Stimulated activated memory B cell treated with anti-CD40 and anti-IgM and Interleukin-4, amounts not matched to agents 10 μg/mL and 1 μg/mL and 100 μg/mL, for 72 hours (primary cell): ENCODE results near the gene SPATA25.
A peak's percentile ranks its signal among the peaks of the same experiment; 100 is the strongest.

Experiments used
- ATAC-seq: fragments of 150-1000 bp; cut with Tn5 transposase; 2 replicates; pipeline ENCODE4 v1.10.0; 2021
- H3K27ac Mint-ChIP-seq: one replicate; pipeline ENCODE4 v1.8.0; 2022; ENCODE audit warnings: mild to moderate bottlenecking, mixed read lengths
- H3K27me3 Mint-ChIP-seq: one replicate; pipeline ENCODE4 v1.8.0; 2022; ENCODE audit warnings: mixed read lengths
- H3K36me3 Mint-ChIP-seq: one replicate; pipeline ENCODE4 v1.8.0; 2022; ENCODE audit warnings: mixed read lengths
- H3K4me1 Mint-ChIP-seq: one replicate; pipeline ENCODE4 v1.8.0; 2022; ENCODE audit warnings: mixed read lengths
- H3K4me3 Mint-ChIP-seq: one replicate; pipeline ENCODE4 v1.8.0; 2022; ENCODE audit warnings: mild to moderate bottlenecking, moderate library complexity, mixed read lengths
- H3K9me3 Mint-ChIP-seq: one replicate; pipeline ENCODE4 v1.8.0; 2022; ENCODE audit warnings: mixed read lengths

SPATA25 gene

DNA sequence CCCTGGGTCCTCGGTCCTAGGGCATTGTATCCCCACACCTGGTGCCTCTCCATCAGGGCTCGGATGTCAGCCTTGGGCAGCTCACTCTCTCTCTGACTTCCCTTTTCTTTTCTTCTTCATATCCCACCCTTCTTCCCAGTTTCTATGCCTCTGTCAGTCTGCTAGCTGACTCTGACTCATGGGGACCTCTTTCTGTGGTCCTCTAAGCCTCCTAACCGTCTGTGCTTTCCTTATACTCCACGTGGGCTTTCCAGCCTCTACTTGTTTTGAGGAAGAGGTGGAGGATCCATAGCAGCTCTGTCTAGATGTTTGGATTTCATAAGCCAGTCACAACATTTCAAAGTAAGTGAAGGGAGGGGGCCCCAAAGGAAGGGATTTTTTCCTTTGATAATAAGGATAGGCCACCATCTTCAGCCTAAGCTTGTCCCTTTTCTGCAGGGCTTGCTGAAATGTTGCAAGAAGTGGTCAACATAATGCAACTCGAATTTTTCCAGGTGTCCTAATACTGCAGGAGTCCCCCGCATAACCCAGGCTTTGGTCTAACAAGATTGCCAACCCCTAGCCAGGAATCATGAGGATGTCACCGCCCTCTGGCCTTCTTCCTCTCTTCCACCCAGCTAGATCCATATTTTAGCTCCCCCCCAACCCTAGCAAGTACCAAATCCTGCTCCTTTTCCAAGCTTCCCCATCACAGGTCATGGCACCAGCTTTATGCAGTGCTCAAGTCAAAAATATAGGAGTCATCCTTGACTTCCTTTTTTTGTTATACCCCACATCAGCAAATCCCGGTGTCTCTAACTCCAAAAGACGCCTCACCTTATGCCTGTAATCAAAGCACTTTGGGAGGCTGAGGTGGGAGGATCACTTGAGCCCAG, 33.3 kb upstream of the SPATA25 start:
- Mint-ChIP-seq H3K9me3 (no peaks in the 10 kb centered on the region), H3K4me3 (no peak overlapping the region), H3K27ac (no peak overlapping the region), H3K27me3 (peaks cover 43% of the 10 kb centered on the region), H3K36me3 (no peaks in the 10 kb centered on the region), H3K4me1 (no peaks in the 10 kb centered on the region)
- no peak for ATAC-seq

DNA sequence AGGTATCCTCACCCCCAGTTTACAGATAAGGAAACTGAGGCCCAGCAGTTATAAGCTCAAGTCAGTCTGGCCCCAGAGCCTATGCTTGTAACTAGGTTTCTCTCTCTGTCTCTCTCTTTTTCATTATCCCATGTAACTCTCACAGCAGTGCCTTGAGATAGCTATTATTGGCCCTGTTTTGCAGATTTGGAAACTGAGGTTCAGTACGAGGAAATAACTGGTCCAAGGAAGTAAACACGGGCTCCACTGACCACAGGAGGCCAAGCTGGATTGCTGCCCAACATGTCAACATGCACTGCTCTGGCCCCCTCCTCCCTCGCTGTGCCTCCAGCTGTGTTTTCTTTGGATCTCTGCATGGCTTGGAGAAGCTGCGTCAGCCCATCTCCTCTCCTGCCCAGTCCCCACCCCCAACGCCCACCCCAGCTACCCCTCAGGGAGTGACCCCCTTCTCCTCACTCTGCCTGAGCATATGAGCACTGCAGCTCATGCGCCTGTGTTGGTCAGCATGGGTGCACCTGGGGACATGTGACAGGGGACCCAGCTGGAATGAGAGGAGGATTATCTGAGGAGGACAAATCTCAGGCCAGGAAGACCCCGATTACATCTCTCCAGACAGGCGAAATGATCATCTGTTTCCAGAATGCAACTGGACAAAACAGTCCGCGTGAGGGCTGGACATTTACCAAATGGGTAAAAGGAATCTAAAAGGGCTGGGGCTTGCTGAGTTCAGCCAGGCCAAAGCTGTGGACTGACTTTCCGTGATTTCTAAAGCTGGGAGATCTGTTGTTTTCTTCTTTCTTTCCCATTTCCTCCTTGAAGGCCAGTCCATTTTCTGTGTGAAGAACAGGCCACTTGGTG, 32.3 kb upstream of the SPATA25 start:
- Mint-ChIP-seq H3K9me3 (no peaks in the 10 kb centered on the region), H3K4me3 (no peak overlapping the region), H3K36me3 (no peaks in the 10 kb centered on the region), H3K4me1 (peaks cover 1% of the 10 kb centered on the region), H3K27ac (no peak overlapping the region), H3K27me3 (peaks cover 48% of the 10 kb centered on the region)
- no peak for ATAC-seq

DNA sequence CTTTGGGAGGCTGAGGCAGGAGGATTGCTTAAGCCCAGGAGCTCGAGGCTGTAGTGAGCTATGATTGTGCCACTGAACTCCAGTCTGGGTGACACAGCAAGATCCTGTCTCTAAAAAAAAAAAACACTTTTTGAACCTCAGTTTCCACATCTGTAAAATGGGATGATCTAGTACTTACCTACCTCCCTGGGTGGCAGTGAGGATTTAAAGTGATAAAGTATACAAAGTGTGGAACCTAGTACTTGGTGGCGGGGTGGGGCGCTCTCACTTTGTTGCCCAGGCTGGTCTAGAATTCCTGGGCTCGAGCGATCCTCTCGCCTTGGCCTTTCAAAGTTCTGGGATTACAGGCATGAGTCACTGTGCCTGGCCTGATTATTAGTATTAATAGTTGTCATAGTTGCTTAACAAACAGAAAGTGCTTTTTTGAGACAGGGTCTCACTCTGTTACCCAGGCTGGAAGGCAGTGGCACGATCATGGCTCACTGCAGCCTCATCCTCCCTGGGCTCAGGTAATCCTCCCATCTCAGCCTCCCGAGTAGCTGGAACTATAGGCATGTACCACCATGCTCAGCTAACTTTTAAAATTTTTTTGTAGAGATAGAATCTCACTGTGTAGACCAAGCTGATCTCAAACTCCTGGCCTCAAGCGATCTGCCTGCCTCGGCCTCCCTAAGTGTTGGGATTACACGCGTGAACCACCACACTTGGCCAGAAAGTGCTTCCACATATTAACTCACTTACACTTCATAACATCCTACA, 31.5 kb upstream of the SPATA25 start:
- H3K27ac Mint-ChIP-seq: no peak overlapping the region
- no peak overlapping the region for H3K4me3 Mint-ChIP-seq
- no peaks in the 10 kb centered on the region for H3K36me3 Mint-ChIP-seq
- H3K4me1 Mint-ChIP-seq: peaks cover 6% of the 10 kb centered on the region
- ATAC-seq: no peak
- peaks cover 48% of the 10 kb centered on the region for H3K27me3 Mint-ChIP-seq
- no peaks in the 10 kb centered on the region for H3K9me3 Mint-ChIP-seq

DNA sequence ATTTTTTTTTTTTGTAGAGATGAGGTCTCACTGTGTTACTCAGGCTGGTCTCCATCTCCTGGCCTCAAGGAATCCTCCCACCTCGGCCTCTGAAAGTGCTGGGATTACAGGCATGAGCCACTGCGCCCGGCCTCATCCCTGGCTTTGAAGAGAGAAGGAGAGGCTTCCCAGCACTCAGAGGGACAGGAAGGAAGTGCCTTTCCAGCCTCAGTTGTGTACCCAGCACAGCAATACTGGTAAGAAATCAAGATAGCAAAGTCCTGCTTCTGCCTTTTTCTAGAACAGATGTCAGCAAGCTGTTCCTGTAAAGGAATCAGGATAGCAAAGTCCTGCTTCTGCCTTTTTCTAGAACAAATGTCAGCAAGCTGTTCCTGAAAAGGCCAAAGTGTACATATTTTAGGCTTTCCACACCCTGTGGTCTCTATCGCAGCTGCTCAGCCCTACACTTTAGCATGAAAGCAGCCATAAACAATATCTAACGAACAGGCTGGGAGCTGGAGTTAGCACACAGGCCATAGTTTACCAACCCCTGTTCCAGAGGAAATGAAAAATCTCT, 30.8 kb upstream of the SPATA25 start:
- no peak for ATAC-seq
- H3K27me3 Mint-ChIP-seq: peaks cover 48% of the 10 kb centered on the region
- peaks cover 6% of the 10 kb centered on the region for H3K4me1 Mint-ChIP-seq
- no peaks in the 10 kb centered on the region for H3K9me3 Mint-ChIP-seq
- no peak overlapping the region for H3K27ac Mint-ChIP-seq
- no peaks in the 10 kb centered on the region for H3K36me3 Mint-ChIP-seq
- H3K4me3 Mint-ChIP-seq: no peak overlapping the region

DNA sequence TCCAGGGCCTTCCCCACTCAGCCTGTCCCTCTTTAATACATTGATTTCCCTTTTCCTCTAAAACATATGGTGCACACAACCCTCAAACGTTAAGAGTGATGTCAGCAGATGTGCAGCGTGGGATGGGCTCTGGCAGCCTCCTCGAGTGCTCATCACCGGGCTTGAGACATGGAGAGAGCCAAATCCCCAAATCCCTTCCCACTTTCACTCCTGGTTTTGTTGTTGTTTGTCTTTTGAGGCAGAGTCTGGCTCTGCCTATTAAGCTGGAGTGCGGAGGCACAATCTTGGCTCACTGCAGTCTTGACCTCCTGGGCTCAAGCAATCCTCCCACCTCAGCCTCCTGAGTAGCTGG, 30.3 kb upstream of the SPATA25 start:
- ATAC-seq: no peak
- H3K27ac Mint-ChIP-seq: no peak overlapping the region
- no peaks in the 10 kb centered on the region for H3K36me3 Mint-ChIP-seq
- H3K9me3 Mint-ChIP-seq: no peaks in the 10 kb centered on the region
- H3K4me1 Mint-ChIP-seq: peaks cover 6% of the 10 kb centered on the region
- peaks cover 48% of the 10 kb centered on the region for H3K27me3 Mint-ChIP-seq
- H3K4me3 Mint-ChIP-seq: no peak overlapping the region

DNA sequence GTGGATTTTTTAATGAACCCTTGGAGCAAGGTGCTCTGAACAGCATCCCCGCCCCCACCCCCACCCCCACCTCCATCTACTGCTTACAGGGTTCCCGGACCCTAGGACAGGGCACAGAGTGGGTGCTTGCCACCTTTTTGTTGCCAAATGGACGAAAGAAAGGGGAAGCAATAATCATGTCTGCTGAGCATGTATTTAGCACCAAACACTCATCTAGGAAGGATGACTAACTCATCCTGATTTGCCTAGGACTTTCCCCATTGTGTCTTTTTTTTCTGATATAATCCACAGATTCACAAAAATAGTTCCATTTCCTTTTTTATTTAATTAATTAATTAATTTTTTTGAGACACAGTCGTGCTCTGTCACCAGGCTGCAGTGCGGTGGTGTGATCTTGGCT, 25.7 kb upstream of the SPATA25 start:
- ATAC-seq: no peak
- peaks cover 17% of the 10 kb centered on the region for H3K27me3 Mint-ChIP-seq
- H3K36me3 Mint-ChIP-seq: no peaks in the 10 kb centered on the region
- peaks cover 3% of the 10 kb centered on the region for H3K9me3 Mint-ChIP-seq
- peaks cover 34% of the 10 kb centered on the region for H3K4me1 Mint-ChIP-seq
- no peak overlapping the region for H3K27ac Mint-ChIP-seq
- no peak overlapping the region for H3K4me3 Mint-ChIP-seq

DNA sequence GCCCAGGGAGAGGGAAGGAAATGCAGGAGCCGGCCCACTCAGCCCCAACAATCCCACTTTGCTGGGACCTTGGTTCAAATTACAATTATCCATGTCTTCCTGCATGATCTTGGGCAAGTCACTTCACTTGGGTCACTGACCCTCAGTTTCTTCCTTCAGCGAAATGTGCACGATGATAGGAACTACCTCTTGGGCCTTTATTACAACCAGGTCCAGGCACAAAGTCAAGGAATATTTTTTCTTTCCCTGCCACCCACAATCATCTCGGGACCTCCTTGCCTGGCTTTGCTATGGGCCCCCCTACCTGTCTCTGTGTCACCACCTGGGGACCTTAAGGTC, 24.9 kb upstream of the SPATA25 start:
- Mint-ChIP-seq H3K9me3 (peaks cover 3% of the 10 kb centered on the region), H3K36me3 (no peaks in the 10 kb centered on the region), H3K27ac (peak overlapping the region; percentile 61), H3K4me1 (peaks cover 34% of the 10 kb centered on the region), H3K4me3 (peak overlapping the region; percentile 78), H3K27me3 (peaks cover 17% of the 10 kb centered on the region)
- ATAC-seq: no peak

DNA sequence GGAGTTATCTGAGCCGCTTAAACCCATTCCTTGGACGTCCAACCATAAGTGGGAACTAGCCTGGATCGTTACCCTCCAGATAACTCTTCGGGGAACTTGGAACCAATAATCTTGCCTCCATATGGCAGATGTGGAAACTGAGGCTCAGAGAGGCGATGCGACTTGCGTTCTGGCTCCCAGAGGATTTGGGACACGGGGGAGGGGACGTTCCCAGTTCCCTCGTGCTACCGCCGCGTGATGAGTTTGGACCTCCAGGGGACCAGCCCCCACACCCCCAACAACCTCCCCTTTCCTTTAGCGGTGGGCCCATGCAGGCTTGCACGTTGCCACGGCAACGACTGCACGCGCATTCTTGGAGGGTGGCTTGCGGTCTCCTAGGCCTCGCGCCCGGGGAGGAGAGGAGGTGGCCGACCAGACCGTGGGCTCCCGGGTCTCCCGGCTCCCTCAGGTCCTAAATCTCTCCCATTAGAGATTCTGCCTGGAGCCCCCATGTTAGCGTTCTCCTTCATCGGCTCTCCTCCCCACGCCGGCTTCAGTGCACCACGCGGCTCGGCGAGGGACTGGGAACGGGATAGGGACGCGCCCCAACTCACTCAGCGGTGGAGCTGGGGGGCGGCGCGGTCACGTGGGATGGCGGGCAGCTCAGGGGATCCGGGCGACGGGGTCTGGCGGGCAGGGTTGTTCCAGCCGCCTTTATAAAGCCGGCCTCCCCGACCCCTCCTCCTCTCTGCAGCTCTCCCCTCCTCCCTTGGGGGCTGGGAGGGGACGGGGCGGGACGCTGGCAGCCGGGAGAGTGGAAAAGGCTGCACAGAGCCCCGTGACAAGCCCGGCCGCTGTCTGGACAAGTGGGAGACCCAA, 24.3 kb upstream of the SPATA25 start, which contains the start of gene PLTP:
TSS of gene PLTP (minus strand) at position 670 of the 858 bp plus-strand sequence. CDS start 703 bp downstream, outside the sequence.
- Mint-ChIP-seq H3K4me3 (peak within 1 kb of the TSS; percentile 78), H3K36me3 (no peaks in the 10 kb centered on the region), H3K27ac (peak within 1 kb of the TSS; percentile 61), H3K9me3 (peaks cover 3% of the 10 kb centered on the region), H3K4me1 (peaks cover 34% of the 10 kb centered on the region), H3K27me3 (peaks cover 15% of the 10 kb centered on the region)
- ATAC-seq: peak; percentile 27

DNA sequence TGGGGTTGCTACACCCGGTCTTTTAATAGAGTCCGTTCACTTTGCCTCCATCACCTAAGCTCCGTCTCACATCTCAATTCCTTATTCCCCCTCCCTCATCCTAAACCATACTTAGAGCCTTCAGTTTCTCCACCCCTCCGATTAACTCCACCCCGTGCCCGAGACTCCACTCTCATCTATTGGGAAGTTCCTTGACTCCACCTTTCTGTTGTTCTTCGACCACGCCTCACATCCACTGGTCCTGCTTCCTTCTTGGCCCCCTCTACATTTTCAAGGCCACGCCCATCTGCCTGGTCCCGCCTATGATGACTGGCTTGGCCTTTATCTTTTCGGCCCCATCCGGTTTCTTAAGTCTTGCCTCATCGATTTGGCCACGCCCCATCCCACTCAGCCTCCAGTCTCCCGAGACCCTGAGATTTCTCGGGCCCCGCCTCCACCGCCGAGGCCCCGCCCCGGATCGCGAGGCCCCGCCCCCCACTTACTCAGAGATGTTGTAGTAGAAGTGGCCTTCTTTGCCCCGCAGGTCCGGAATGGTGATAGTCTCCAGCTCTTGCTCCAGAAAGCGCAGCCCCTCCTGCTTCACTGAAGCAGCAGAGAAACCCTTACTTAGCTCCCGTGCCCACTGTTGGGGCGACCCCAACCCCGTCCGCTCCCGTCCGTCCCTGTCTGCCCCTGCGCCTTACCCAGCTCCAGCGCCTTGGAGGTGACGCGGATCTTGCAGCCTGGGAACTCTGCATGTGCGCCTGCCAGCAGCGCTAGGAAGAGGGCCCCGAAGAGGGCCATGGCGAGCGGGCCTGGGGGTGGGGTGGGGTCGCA, 23.5 kb upstream of the SPATA25 start:
- Mint-ChIP-seq H3K4me3 (peak overlapping the region; percentile 78), H3K36me3 (no peaks in the 10 kb centered on the region), H3K9me3 (peaks cover 3% of the 10 kb centered on the region), H3K27me3 (peaks cover 6% of the 10 kb centered on the region), H3K4me1 (peaks cover 34% of the 10 kb centered on the region), H3K27ac (peak overlapping the region; percentile 61)
- ATAC-seq: peak; percentile 96

DNA sequence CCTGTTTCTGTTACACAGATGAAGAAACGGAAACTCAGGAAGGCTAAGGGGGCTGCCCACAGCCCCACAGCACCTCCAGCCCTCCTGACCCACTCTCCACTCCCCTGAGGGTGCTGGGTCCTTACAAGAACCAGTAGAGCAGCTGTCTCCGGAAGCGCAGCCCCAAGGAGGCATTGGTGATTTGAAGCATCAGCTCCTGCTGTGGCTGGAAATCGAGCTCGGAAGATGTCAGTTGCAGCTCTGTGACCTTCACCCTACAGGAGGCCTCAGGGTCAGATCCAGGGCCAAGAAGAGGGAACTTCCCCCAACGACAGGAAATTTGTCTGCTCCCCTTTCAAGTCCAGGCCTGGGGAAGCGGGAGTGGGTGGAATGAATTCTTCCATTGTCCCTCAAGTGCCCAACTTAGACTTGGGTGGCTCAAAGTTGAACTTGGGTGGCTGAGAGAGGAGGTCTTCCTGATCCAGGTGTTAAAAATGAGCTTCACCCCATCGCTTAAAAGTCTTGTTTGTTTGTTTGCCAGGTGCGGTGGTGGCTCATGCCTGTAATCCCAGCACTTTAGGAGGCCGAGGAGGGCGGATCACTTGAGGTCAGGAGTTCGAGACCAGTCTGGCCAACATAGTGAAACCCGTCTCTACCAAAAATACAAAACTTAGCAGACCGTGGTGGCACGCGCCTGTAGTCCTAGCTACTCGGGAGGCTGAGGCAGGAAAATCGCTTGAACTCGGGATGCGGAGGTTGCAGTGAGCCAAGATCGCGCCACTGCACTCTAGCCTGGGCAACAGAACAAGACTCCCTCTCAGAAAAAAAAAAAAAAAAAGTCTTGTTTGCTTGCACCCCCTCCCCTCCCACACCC, 22.6 kb upstream of the SPATA25 start:
- Mint-ChIP-seq H3K36me3 (no peaks in the 10 kb centered on the region), H3K4me3 (peak overlapping the region; percentile 78), H3K27me3 (no peaks in the 10 kb centered on the region), H3K4me1 (peaks cover 34% of the 10 kb centered on the region), H3K9me3 (peaks cover 3% of the 10 kb centered on the region), H3K27ac (peak overlapping the region; percentile 61)
- ATAC-seq: no peak

DNA sequence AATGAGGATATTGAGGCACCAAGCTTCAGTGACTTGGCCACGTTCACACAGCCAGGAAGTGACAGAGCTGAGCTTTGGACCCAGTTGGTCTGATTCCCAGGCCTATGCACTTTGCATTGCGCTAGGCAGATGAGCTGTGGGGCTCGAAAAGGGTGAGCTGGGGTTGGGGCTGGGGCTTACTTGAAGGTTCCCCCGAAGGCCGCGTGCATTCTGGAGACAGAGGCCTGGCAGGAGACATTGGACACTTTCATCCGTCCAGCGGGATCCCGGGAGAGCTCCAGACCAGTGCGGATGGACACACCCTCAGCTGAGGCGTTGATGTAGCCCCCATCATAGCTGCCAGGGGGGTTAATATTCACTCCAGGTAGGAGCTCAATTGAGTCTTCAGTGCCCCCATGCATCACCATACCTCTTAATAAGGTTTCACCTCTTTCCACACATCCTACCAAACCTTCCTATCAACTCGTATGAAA, 21.9 kb upstream of the SPATA25 start:
- Mint-ChIP-seq H3K36me3 (no peaks in the 10 kb centered on the region), H3K27ac (no peak overlapping the region), H3K27me3 (no peaks in the 10 kb centered on the region)

DNA sequence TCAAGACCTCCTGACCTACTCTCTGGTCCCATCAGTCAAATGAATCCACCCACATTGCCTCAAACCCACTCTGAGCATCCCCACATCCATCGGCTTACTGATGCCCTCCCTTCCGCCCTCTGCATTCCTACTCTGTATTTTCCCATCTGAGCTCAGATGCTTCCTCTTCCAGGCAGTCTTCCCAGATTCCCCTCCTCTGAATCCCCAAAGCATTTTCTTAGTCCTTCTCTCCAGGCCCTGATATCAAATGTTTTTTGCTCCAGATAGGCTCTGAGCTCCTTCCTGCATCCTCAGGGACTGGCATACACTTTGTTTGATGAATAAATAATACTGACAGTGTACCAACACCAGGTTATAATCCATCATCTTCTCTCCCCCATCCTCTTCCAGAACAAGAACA, 20.7 kb upstream of the SPATA25 start:
- no peak overlapping the region for H3K27ac Mint-ChIP-seq
- H3K36me3 Mint-ChIP-seq: no peaks in the 10 kb centered on the region
- no peak for ATAC-seq
- peaks cover 3% of the 10 kb centered on the region for H3K9me3 Mint-ChIP-seq
- H3K4me1 Mint-ChIP-seq: peaks cover 32% of the 10 kb centered on the region
- H3K4me3 Mint-ChIP-seq: no peak overlapping the region
- H3K27me3 Mint-ChIP-seq: no peaks in the 10 kb centered on the region

More for the DNA sequence above, 21.9 kb upstream of the SPATA25 start:
- H3K4me3 Mint-ChIP-seq: no peak overlapping the region
- peaks cover 29% of the 10 kb centered on the region for H3K4me1 Mint-ChIP-seq
- no peak for ATAC-seq
- H3K9me3 Mint-ChIP-seq: peaks cover 3% of the 10 kb centered on the region
